NCI-H146 treated with DMSO at 0.1 percent for 48 hours (cell line): ENCODE data around the gene RHOT1.
A peak's percentile ranks its signal among the peaks of the same experiment; 100 is the strongest.
"Not testable (repeated sequence)": the region's sequence is repeated elsewhere in the genome, so short reads cannot be mapped to it uniquely, and the experiment has no call there.

Experiments
- DNase-seq: peaks from one replicate; lab custom pipeline; 2025; ENCODE audit not compliant: unreplicated experiment; lab: John Stamatoyannopoulos, UW

Gene RHOT1

GRCh38 chr17:32222621-32223020, 80.3 kb downstream of the RHOT1 start:
- no peak for DNase-seq

- DNase-seq = no peak
Observed at GRCh38 chr17:32223703-32224102, 81.4 kb downstream of the RHOT1 start.

DNA sequence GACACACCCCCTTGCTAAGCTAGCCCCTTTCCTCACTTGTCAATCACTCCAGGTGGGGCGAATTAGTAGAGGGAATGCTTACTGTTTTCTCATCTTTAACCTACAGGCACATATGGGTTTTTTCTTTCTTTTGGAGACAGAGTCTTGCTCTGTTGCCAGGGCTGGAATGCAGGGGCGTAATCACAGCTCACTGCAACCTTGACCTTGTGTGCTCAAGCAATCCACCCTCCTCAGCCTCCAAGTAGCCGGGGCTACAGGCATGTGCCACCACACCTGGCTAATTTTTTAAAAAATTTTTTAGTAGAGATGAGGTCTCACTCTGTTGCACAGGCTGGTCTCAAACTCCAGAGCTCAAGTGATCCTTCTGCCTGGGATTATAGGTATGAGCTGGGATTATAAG, 84.6 kb downstream of the RHOT1 start:
- DNase-seq = no peak

GRCh38 chr17:32227910-32228309, 85.6 kb downstream of the RHOT1 start:
- no peak for DNase-seq

GRCh38 chr17:32235588-32235987, 93.3 kb downstream of the RHOT1 start:
- DNase-seq = no peak

- DNase-seq = no peak
Observed at GRCh38 chr17:32239456-32239855, 97.2 kb downstream of the RHOT1 start.

- no peak for DNase-seq
Observed at GRCh38 chr17:32240750-32241149, 98.4 kb downstream of the RHOT1 start.

- DNase-seq = peak; percentile 39
Observed at GRCh38 chr17:32241640-32242039, 99.3 kb downstream of the RHOT1 start.

DNA sequence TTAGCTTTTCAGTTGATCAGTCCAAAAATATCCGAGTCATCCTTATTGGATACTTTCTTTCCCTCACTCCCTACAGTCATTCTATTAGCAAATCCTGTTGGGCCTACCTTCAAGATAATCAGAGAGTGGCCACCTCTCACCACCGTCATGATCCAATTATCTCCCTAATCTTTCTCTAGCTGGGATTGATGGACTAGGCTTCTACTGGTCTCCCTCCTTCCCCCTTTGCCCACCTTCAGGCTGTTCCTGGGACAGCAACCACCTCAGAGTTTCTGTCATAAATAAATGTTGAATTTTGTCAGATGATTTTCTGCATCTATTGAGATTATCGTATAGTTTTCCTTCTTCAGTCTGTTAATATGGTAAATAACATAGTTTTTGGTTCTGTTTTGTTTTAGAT, 107.2 kb downstream of the RHOT1 start:
- no peak for DNase-seq

- peak; percentile 33 for DNase-seq
Observed at GRCh38 chr17:32253117-32253611, 110.9 kb downstream of the RHOT1 start.

DNA sequence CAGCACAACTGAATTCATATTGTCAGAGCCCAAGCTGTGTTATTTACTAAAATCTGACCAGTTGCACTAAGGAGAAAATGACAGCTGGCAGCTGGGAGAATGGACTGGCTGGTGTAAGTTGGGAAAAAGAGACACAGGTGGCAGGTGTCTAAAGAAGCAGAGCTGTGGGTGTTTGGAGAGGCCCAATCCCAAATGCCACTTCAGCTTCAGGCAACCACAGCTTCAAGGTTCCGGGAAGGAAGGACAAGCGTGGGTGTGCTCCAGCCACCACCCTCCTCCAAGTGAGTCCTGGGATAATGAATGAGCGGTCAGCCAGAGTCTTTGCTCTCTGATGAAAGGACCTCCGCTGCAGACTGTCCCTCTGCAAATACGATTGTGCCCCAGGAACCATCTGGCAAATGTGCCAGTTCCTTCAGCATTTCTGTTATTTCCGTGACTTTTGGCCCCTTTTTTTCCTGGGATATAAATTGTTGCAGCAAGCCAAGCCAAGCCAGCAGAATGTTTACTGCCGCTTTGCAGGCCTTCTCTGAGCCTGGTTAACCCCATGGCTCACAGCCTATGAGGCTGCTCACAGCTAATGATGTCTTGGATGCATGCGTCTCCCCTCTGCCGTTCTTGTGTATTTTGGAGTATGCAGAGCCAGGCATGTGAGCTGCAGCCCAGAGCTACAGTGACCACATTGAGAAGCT, 113.9 kb downstream of the RHOT1 start:
- no peak for DNase-seq

GRCh38 chr17:32256701-32257019, 114.4 kb downstream of the RHOT1 start:
- DNase-seq = no peak

DNA sequence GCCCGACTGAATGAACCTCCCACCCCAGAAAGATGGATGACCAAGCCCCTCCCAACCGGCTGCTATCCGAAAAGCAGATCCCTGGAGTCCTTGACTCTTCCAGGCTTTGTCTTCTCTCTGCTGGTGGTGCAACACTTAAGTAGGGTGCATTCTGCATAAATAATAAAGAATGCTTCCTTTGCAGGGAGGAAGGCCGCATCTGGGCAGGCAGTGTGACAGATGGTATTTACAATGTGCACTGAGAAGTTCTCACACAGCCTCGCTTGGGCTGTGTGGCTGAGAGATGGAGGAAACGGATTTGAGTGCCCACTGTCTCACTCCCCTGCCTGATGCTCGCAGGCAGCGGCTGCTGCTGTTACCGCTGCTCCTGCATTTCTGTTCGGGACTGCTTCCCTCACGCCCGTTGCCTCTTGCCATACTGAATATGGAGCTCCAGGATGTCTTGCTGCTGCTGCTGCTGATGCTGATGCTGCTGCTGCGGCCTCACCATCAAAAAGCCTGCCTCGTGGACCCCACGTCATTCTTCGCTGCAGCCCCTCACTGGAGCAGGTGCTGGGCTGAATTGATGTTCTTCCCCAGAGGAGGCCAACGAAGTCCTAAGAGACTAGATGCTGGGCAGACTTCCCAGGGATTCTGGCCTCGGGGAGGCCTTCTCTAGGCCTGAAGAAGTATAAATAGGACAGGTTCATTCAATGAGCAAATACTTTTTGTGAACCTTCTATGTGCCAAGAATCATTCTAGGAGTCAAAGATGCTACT, 116.3 kb downstream of the RHOT1 start:
- no peak for DNase-seq

- no peak for DNase-seq
Observed at GRCh38 chr17:32259586-32259985, 117.3 kb downstream of the RHOT1 start.

DNA sequence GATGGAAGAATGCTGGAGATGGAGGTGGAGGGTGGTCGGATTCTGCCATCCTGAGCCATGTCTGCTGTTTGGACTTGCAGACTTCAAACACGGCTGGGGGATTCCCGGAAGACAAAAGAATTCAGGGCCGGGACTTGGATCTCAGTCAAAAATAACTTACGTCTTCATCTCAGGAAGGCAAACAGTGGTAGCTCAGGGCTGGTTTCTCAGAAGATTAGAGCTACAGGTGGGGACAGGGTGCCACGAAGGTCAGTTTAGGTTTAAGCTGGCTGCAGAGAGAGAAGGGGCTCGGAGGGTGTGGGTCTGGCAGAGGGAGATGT, 119.1 kb downstream of the RHOT1 start:
- no peak for DNase-seq

DNA sequence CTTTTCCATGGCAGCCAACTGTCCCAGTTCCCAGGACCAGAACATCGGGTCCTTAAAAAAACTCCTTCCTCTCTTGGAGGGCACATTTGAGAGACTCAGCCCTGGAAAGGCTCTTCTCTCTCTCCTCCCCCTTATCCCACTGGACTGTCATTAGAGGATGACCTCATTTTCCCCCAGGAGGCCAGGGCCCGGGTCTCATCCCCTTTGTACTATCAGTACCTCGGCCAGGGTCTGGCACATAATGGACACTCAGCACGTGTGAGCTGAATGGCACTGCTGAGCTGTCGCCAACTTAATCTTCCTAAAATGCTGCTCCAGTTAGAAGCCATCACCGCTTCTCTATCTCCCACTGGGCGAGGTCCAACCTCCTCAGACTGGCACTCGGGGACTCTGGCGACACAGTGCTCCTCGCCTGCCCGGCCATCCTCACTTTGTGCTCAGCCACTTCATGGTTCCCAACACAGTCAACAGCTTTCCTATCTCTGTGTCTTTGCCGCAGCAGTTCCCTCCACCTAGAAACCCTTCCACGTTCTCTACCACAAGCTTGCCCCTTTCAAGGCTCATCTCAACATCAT, 119.7 kb downstream of the RHOT1 start:
- DNase-seq = no peak

GRCh38 chr17:32263515-32263914, 121.2 kb downstream of the RHOT1 start:
- DNase-seq = not testable (repeated sequence)

GRCh38 chr17:32264140-32264799, 122.0 kb downstream of the RHOT1 start:
- DNase-seq = no peak

- no peak for DNase-seq
Observed at GRCh38 chr17:32264823-32265191, 122.5 kb downstream of the RHOT1 start.

DNA sequence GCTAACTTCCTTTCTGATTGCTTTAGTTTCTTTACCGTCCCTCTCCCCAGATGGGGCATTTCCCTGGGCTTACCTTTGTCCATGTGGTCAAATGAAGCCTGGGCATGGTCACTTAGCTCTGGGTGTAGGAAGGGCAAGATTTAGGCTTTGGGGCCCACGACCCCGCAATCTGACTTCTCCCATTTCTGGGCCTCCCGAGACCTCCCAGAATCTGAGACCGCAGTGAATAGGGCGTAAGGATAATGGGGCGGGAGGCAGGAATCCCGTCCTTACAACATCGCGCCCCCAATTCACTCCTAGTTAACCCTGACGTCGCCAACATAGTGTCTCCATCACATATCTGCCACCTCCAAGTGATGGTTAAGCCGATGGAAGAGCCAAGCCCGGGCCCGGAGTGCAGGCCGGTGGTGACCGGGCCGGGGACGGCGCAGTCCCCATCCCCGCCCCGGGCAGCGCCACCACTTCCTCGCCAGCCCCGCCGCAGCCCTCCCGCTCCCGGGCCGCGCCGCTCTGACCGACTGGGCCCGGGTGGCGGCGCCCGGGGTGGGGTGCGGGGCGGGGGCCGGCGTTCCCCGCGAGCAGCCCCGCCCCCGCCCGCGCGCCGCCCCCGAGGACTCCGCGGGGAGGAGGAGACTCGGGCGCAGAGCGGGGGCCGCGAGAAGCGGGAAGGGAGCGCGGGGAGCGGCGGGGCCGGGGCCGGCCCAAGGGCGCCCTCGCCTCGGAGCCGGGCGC, 123.1 kb downstream of the RHOT1 start, which contains the start of gene RHBDL3:
Gene RHBDL3 (plus strand): TSS at position 641 of the 732 bp plus-strand sequence. CDS start 358 bp downstream, outside the sequence.
- no peak for DNase-seq

GRCh38 chr17:32266051-32266388, 123.7 kb downstream of the RHOT1 start:
- DNase-seq = no peak
